ENCODE measurements around the gene ARHGAP24. TPM values are rescaled to one million over a fixed set of nuclear protein-coding genes. Genes with fewer than 3 reads are reported as not detected.

Gene ARHGAP24
- total RNA-seq, 1 donor from 2014 or later: 10.9 TPM

- Mint-ChIP-seq H3K4me3 (no peak overlapping the region), H3K27ac (no peak overlapping the region), H3K4me1 (ENCODE audit: unreplicated experiment) (no peaks in the 10 kb centered on the region), H3K36me3 (no peaks in the 10 kb centered on the region), H3K9me3 (no peaks in the 10 kb centered on the region), H3K27me3 (no peaks in the 10 kb centered on the region)
- no peak for DNase-seq (ENCODE audit: extremely low spot score, unreplicated experiment)
- no peak for TF ChIP-seq CTCF (conservative IDR thresholded peaks at IDR 0.05)
These were observed 330.9 kb downstream of the ARHGAP24 start for GRCh38 chr4:85805891-85806290.

GRCh38 chr4:85806334-85806733 lies 331.4 kb downstream of the ARHGAP24 start:
- no peak overlapping the region for H3K4me3 Mint-ChIP-seq
- no peaks in the 10 kb centered on the region for H3K27me3 Mint-ChIP-seq
- H3K4me1 Mint-ChIP-seq (ENCODE audit: unreplicated experiment): no peaks in the 10 kb centered on the region
- DNase-seq (ENCODE audit: extremely low spot score, unreplicated experiment): no peak
- TF ChIP-seq CTCF (conservative IDR thresholded peaks at IDR 0.05): no peak
- no peaks in the 10 kb centered on the region for H3K36me3 Mint-ChIP-seq
- no peaks in the 10 kb centered on the region for H3K9me3 Mint-ChIP-seq
- H3K27ac Mint-ChIP-seq: no peak overlapping the region

- H3K9me3 Mint-ChIP-seq: peaks cover under 1% of the 10 kb centered on the region
- no peak overlapping the region for H3K4me3 Mint-ChIP-seq
- no peak overlapping the region for H3K27ac Mint-ChIP-seq
- TF ChIP-seq CTCF (conservative IDR thresholded peaks at IDR 0.05): no peak
- H3K4me1 Mint-ChIP-seq (ENCODE audit: unreplicated experiment): no peaks in the 10 kb centered on the region
- DNase-seq (ENCODE audit: extremely low spot score, unreplicated experiment): no peak
- H3K27me3 Mint-ChIP-seq: no peaks in the 10 kb centered on the region
- H3K36me3 Mint-ChIP-seq: no peaks in the 10 kb centered on the region
These were observed 332.4 kb downstream of the ARHGAP24 start for GRCh38 chr4:85807247-85807950.

GRCh38 chr4:85808104-85808503 lies 333.2 kb downstream of the ARHGAP24 start:
- Mint-ChIP-seq H3K27me3 (no peaks in the 10 kb centered on the region), H3K4me1 (ENCODE audit: unreplicated experiment) (no peaks in the 10 kb centered on the region), H3K36me3 (no peaks in the 10 kb centered on the region), H3K9me3 (peaks cover 5% of the 10 kb centered on the region), H3K4me3 (no peak overlapping the region), H3K27ac (no peak overlapping the region)
- no peak for DNase-seq (ENCODE audit: extremely low spot score, unreplicated experiment)
- TF ChIP-seq CTCF (conservative IDR thresholded peaks at IDR 0.05): no peak

- Mint-ChIP-seq H3K4me1 (ENCODE audit: unreplicated experiment) (no peaks in the 10 kb centered on the region), H3K4me3 (no peak overlapping the region), H3K9me3 (peaks cover 5% of the 10 kb centered on the region), H3K27ac (no peak overlapping the region), H3K27me3 (no peaks in the 10 kb centered on the region), H3K36me3 (no peaks in the 10 kb centered on the region)
- no peak for TF ChIP-seq CTCF (conservative IDR thresholded peaks at IDR 0.05)
- DNase-seq (ENCODE audit: extremely low spot score, unreplicated experiment): no peak
These were observed 333.9 kb downstream of the ARHGAP24 start for GRCh38 chr4:85808864-85809263.

Data from type B pancreatic cell (in vitro differentiated cells).